A549 treated with GW870086 at 1 μM for 4 hours (cell line): ENCODE results near the gene PRR14. TPM values are rescaled to one million over a fixed set of nuclear protein-coding genes. Genes with fewer than 3 reads are reported as not detected.

Source experiments
- total RNA-seq: library from RNA; stranded (reverse); fragments of 200-300 nt; extraction: Qiagen RNA extraction; gene quantifications from 5 replicates; pipeline ENCODE4 v1.2.3, GENCODE V29; 2022; ENCODE audit warnings: low read depth

PRR14 gene
- total RNA-seq, result 20.5 to 24.8 TPM (median 22.6 TPM) in 5 replicates

DNA sequence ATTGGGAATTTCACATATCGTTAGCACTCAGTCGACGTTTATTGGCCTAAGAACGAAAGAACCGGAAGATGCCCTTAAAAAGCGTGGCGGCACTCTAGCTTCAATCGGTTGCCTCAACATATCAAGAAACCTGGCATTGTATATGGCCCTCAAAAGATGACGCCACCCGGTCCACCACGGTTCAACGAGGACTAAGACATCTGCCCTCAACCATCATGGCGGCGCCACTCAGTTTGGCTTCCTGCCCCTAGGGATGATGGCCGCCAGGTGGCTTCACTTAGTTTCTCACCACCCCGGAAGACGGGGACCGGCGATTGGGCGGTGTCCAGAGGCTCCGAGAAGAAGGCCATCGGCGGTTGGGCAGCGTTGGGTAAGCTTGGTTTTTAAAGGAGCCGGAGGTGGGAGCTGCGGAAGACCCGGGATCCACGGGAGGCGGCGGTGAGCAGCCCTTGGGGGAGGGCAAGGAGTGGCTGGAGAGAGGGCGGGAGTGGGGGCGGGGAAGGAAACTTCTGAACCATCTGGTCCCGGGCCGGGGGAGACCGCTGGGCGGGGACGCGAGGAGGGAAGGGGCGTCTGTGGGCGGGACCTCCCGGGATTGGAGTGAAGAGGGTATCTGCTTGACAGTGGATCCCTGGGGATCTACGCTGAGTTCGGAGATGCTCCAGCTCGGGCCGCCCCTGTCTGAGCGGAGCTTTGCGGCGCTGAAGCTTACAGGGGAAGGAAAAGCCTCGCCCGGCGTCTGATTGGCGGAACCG, at the start of gene PRR14:
Gene PRR14, plus strand, starts transcription at position 592 of the 755 bp plus-strand sequence. CDS start 686 bp downstream, outside the sequence.

DNA sequence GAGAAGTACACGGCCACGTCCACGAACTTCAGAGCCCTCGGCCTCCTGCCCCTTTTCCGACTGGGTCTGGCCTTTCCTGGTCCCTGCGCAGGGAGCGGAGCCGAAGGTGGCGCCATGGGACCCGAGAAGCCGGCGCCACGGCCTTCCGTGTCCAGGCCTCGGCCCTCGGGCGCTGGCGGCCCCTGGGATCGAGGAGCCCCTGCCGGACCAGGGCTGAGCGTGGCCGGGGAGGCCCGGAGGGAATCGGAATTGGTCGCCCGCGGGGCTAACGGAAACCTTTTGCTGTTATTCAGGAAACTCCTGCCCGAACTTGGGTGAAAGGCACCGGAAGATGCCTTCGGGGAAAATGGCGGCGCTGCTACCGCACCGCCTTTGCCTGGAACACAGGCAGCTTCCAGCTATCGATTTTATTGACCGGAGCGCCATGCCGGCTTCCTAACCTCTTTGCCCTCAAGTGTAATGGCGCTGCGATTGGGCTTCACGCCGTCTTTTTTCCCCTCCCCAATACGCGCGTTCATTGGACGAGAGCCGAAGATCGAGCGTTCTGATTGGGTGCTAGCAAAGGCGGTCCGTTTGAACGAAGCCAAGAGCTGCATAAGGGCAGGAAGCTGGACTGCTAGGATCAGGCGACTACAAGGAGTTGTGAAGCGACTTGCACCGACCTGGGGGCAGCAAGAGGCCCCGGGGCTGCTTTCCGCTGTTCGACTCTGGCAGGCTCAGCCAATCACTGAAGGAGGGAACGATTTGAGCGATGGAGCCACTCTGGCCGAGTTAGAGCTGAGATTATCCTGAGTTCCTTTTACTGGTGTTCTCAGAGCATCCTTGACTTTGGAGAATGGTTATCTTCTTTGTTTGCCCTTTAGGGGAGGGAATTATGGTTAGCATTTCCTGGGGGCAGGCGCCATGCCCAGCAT, 40.6 kb upstream of the PRR14 start, which contains the start of gene ZNF689:
Gene ZNF689, minus strand, starts transcription at position 464 of the 914 bp plus-strand sequence. Its CDS starts 348 bp downstream, at position 116.

DNA sequence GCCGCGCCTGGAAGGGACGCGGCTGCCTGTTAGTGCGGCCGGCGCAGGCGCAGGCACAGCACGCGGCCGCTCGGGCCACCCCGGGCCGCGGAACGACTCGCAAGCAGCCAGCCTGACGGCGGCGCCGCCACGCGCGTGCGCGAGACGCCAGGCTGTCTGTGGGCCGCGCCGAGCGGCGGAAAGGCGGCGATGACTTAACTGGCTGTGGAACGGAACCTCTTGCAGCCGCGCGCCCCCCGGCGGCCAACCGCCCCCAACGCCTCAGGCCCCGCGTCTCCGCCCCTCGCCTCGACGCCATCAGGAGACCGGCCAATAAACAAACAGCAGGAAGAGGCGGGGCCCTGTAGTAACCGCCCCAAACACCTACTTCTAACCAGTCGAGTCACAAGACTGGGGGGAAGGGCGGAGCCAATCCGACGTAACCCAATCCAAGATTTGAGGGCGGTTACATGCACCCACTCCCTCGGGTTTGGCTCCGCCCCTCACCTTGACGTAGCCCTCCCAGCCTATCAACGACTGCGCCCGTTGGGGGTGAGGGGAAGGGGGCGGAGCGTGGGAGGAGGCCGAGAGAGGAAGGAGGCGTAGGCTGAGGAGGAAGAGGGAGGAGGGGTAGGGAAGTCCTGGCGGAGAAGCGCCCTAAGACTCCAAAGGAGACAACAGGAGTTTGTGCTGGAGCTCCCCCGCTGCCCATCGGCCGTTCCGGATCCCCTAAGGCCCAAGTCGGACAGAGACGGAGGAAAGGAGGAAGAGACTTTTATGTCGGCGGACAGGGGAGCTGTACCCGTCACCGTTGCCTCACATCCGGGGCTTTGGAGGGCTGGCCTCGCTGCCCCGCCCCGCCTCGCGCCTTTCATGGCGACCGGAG, 7.3 kb downstream of the PRR14 start, which contains the start of gene FBRS:
Gene FBRS, plus strand, starts transcription at position 566 of the 865 bp plus-strand sequence. CDS start 1,088 bp downstream, outside the sequence.

GRCh38 chr16:30698816-30699614, 48.3 kb downstream of the PRR14 start, which contains the start of gene SRCAP:
TSS of gene SRCAP (plus strand) at chr16:30699171. CDS start at chr16:30700825, 1,654 bp downstream.

Other genes starting within 250 kb of the PRR14 start
- gene ZNF771, start 243.4 kb upstream of the PRR14 start, total RNA-seq, result 3.5 to 6.1 TPM (median 5.2 TPM) in 5 replicates
- gene DCTPP1, start 220.9 kb upstream of the PRR14 start, total RNA-seq, result 101 to 138 TPM (median 133 TPM) in 5 replicates
- gene SEPHS2, start 205.1 kb upstream of the PRR14 start, total RNA-seq, result 47.6 to 51.6 TPM (median 49.4 TPM) in 5 replicates
- 0.02 TPM in 1 of 5 replicates, not detected in the others for gene ITGAL, start 178.2 kb upstream of the PRR14 start, total RNA-seq
- gene ZNF768, start 124.4 kb upstream of the PRR14 start, total RNA-seq, result 37.2 to 46.2 TPM (median 45.5 TPM) in 5 replicates
- gene ZNF747, start 116.1 kb upstream of the PRR14 start, total RNA-seq, result 3.3 to 4.9 TPM (median 4.5 TPM) in 5 replicates
- 4.2 to 6.6 TPM (median 6.2 TPM) in 5 replicates for gene ZNF764, start 92.6 kb upstream of the PRR14 start, total RNA-seq
- 5.5 to 8.0 TPM (median 6.7 TPM) in 5 replicates for gene ZNF688, start 79.2 kb upstream of the PRR14 start, total RNA-seq
- not detected in 5 replicates for gene ZNF785, start 65.3 kb upstream of the PRR14 start, total RNA-seq
- 7.3 to 9.9 TPM (median 8.5 TPM) in 5 replicates for gene ZNF689, start 40.6 kb upstream of the PRR14 start, total RNA-seq
- 29.0 to 42.4 TPM (median 40.9 TPM) in 5 replicates for gene FBRS, start 7.5 kb downstream of the PRR14 start, total RNA-seq
- 10.9 to 27.0 TPM (median 21.2 TPM) in 5 replicates for gene SRCAP, start 48.2 kb downstream of the PRR14 start, total RNA-seq
- gene PHKG2, start 97.5 kb downstream of the PRR14 start, total RNA-seq, result 23.5 to 29.4 TPM (median 28.8 TPM) in 5 replicates
- gene CFAP119, start 111.1 kb downstream of the PRR14 start, total RNA-seq, result 5.6 to 9.2 TPM (median 7.7 TPM) in 5 replicates
- 71.8 to 88.1 TPM (median 83.4 TPM) in 5 replicates for gene RNF40, start 111.4 kb downstream of the PRR14 start, total RNA-seq
- 15.4 to 18.3 TPM (median 18.0 TPM) in 5 replicates for gene ZNF629, start 136.2 kb downstream of the PRR14 start, total RNA-seq
- gene BCL7C, start 243.1 kb downstream of the PRR14 start, total RNA-seq, result 26.1 to 42.8 TPM (median 37.7 TPM) in 5 replicates
- gene CTF1, start 245.7 kb downstream of the PRR14 start, total RNA-seq, result 0.13 to 0.39 TPM (median 0.23 TPM) in 4 of 5 replicates, not detected in the other